KG1 (cell line): ENCODE results near the gene CCDC91.

Source experiments
- DNase-seq: peaks from one replicate; lab custom pipeline; 2025; lab: John Stamatoyannopoulos, UW

The CCDC91 gene

GRCh38 chr12:28582672-28583376 is 392.6 kb downstream of the CCDC91 start:
- DNase-seq = no peak

GRCh38 chr12:28583701-28584261 is 393.5 kb downstream of the CCDC91 start:
- no peak for DNase-seq

- DNase-seq = no peak
Observed at GRCh38 chr12:28585146-28585545, 394.9 kb downstream of the CCDC91 start.

- DNase-seq = no peak
Observed at GRCh38 chr12:28586481-28586880, 396.2 kb downstream of the CCDC91 start.

- DNase-seq = no peak
Observed at GRCh38 chr12:28591831-28592230, 401.6 kb downstream of the CCDC91 start.
